Natural killer cell (primary cell): ENCODE data around the gene C19orf38. TPM values are rescaled to one million over a fixed set of nuclear protein-coding genes. Genes with fewer than 3 reads are reported as not detected.

ENCODE experiments used
- ATAC-seq, 3 donors: fragments of 150-1000 bp in 2 of 3; fragments of 200-7000 bp in 1 of 3; cut with Tn5 transposase; 1 replicate in 1 of 3; 2 replicates in 2 of 3; pipeline ENCODE4 v1.10.0; 2021; ENCODE audit warnings: mild to moderate bottlenecking in 2 of 3, moderate library complexity in 2 of 3
- DNase-seq, 2 donors: peaks; one replicate each; pipeline versions ENCODE4 v3.0.0 to v3.0.0-alpha.2; 2013 to 2021; ENCODE audit warnings: mixed read lengths in 1 of 2
- H3K27ac ChIP-seq: one replicate; pipeline ENCODE4 v1.5.1; 2013; ENCODE audit warnings: mild to moderate bottlenecking, low read length
- H3K27me3 ChIP-seq: one replicate; pipeline ENCODE4 v1.6.1; 2013; ENCODE audit warnings: low read length; ENCODE audit not compliant: control insufficient read depth, insufficient read depth
- H3K36me3 ChIP-seq: one replicate; pipeline ENCODE4 v1.6.1; 2013; ENCODE audit warnings: low read length; ENCODE audit not compliant: control insufficient read depth, insufficient read depth
- H3K4me1 ChIP-seq: one replicate; pipeline ENCODE4 v1.6.1; 2013; ENCODE audit warnings: low read length; ENCODE audit not compliant: control insufficient read depth, insufficient read depth
- H3K4me3 ChIP-seq: one replicate; pipeline ENCODE4 v1.5.1; 2013; ENCODE audit warnings: low read length
- H3K9me3 ChIP-seq: one replicate; pipeline ENCODE4 v1.6.1; 2013; ENCODE audit warnings: low read length; ENCODE audit not compliant: control insufficient read depth, insufficient read depth
- H3K27ac Mint-ChIP-seq, 2 donors: one replicate each; pipeline ENCODE4 v1.8.0; 2022; ENCODE audit warnings: mild to moderate bottlenecking in 2 of 2, mixed read lengths in 2 of 2, moderate library complexity in 1 of 2
- H3K27me3 Mint-ChIP-seq, 2 donors: one replicate each; pipeline ENCODE4 v1.8.0; 2022; ENCODE audit warnings: low read depth in 2 of 2, mixed read lengths in 2 of 2
- H3K36me3 Mint-ChIP-seq: one replicate; pipeline ENCODE4 v1.8.0; 2022; ENCODE audit warnings: mixed read lengths
- H3K4me1 Mint-ChIP-seq, 2 donors: one replicate each; pipeline ENCODE4 v1.8.0; 2022; ENCODE audit warnings: mixed read lengths in 2 of 2
- H3K4me3 Mint-ChIP-seq: one replicate; pipeline ENCODE4 v1.8.0; 2022; ENCODE audit warnings: mild to moderate bottlenecking, moderate library complexity, mixed read lengths
- H3K9me3 Mint-ChIP-seq, 2 donors: one replicate each; pipeline ENCODE4 v1.8.0; 2022; ENCODE audit warnings: mixed read lengths in 2 of 2
- CTCF ChIP-seq: fragments of 200-600 bp; IDR thresholded peaks from one replicate; pipeline ENCODE4 v1.8.0; 2022; ENCODE audit warnings: antibody characterized with exemption
- WGBS: methylation state at CpG from one replicate; pipeline ENCODE4 v1.1.7; 2013; ENCODE audit warnings: missing lambda C conversion rate; ENCODE audit not compliant: insufficient coverage; 5-methylcytosine and 5-hydroxymethylcytosine counted together
- intact Hi-C: fragments of 100-400 bp; cut with micrococcal nuclease; formaldehyde crosslinking; loops from one replicate; pipeline ENCODE4 v1.14.2; 2022
- total RNA-seq, 4 donors: library from RNA; stranded (reverse); fragments of 120-200 nt in 1 of 4; gene quantifications; one replicate each; pipeline versions ENCODE4 v1.2.3 to v1.2.4, GENCODE V29; 2013 to 2022

The C19orf38 gene
- total RNA-seq, 3 donors from 2014 or later (not counting 1 experiment from before 2014, with no cell fraction given), result 2.9 to 9.9 (median 6.2) TPM

GRCh38 chr19:10871711-10872545, 23.7 kb downstream of the C19orf38 start:
- intact Hi-C loops, result loop anchor here (2.0 kb wide), 1 partner anchor 35 kb away; the partner anchor contains the start of gene TMED1
- Mint-ChIP-seq H3K27me3 (no peaks in the 10 kb centered on the region), H3K4me1 (peaks cover 9 to 27% of the 10 kb centered on the region in 2 donors), H3K9me3 (no peaks in the 10 kb centered on the region), H3K36me3 (no peaks in the 10 kb centered on the region), H3K4me3 (peak overlapping the region; percentile 78), H3K27ac (peak overlapping the region; percentile 60 to 76)
- Histone ChIP-seq H3K27ac (no peak overlapping the region), H3K4me1 (peaks cover 35% of the 10 kb centered on the region), H3K9me3 (no peaks in the 10 kb centered on the region), H3K4me3 (peak overlapping the region; percentile 57), H3K27me3 (no peaks in the 10 kb centered on the region), H3K36me3 (no peaks in the 10 kb centered on the region)
- no peak for ATAC-seq
- under 1% methylated on average over 90 of the region's 90 CpGs for WGBS
- DNase-seq, result peak; percentile 25 to 71
- no peak for TF ChIP-seq CTCF

- H3K27me3 Mint-ChIP-seq, result no peaks in the 10 kb centered on the region
- Histone ChIP-seq H3K27ac (no peak overlapping the region), H3K27me3 (no peaks in the 10 kb centered on the region), H3K9me3 (no peaks in the 10 kb centered on the region), H3K36me3 (no peaks in the 10 kb centered on the region), H3K4me1 (peaks cover 36% of the 10 kb centered on the region), H3K4me3 (peak overlapping the region; percentile 57)
- H3K36me3 Mint-ChIP-seq, result no peaks in the 10 kb centered on the region
- WGBS, result 33% methylated on average over 13 of the region's 16 CpGs
- no peaks in the 10 kb centered on the region for H3K9me3 Mint-ChIP-seq
- peak overlapping the region; percentile 60 to 76 for H3K27ac Mint-ChIP-seq
- H3K4me1 Mint-ChIP-seq, result peaks cover 9 to 27% of the 10 kb centered on the region in 2 donors
- DNase-seq (peak in 1 of 2 donors; percentile 39), ATAC-seq (no peak)
- peak overlapping the region; percentile 78 for H3K4me3 Mint-ChIP-seq
- intact Hi-C loops, result no loop called here
- no peak for TF ChIP-seq CTCF
These were observed 24.4 kb downstream of the C19orf38 start for GRCh38 chr19:10872546-10873107.

GRCh38 chr19:10874024-10874423, 25.8 kb downstream of the C19orf38 start:
- H3K9me3 Mint-ChIP-seq, result no peaks in the 10 kb centered on the region
- H3K27ac Mint-ChIP-seq, result no peak overlapping the region
- no peak overlapping the region for H3K4me3 ChIP-seq
- intact Hi-C loops, result no loop called here
- H3K36me3 ChIP-seq, result no peaks in the 10 kb centered on the region
- H3K27me3 ChIP-seq, result no peaks in the 10 kb centered on the region
- H3K36me3 Mint-ChIP-seq, result no peaks in the 10 kb centered on the region
- WGBS, result 83% methylated on average over 1 of the region's 1 CpG
- no peak for TF ChIP-seq CTCF
- DNase-seq (no peak), ATAC-seq (no peak)
- no peaks in the 10 kb centered on the region for H3K27me3 Mint-ChIP-seq
- H3K4me1 ChIP-seq, result peaks cover 39% of the 10 kb centered on the region
- H3K4me1 Mint-ChIP-seq, result peaks cover 12 to 35% of the 10 kb centered on the region in 2 donors
- no peak overlapping the region for H3K27ac ChIP-seq
- no peaks in the 10 kb centered on the region for H3K9me3 ChIP-seq
- peak overlapping the region; percentile 47 for H3K4me3 Mint-ChIP-seq
